Effector memory CD8-positive, alpha-beta T cell (primary cell): ENCODE data around the gene GNAI2.

Experiments
- ATAC-seq: fragments of 150-1000 bp; cut with Tn5 transposase; replicated peaks from 2 replicates; pipeline ENCODE4 v1.10.0; 2021; ENCODE audit warnings: mild to moderate bottlenecking, moderate library complexity
- DNase-seq, 3 experiments: peaks; one replicate each; pipeline ENCODE4 v3.0.0; 2021
- H3K27ac Mint-ChIP-seq, 2 donors: one replicate each; pipeline ENCODE4 v1.8.0; 2022; ENCODE audit warnings: mild to moderate bottlenecking in 2 of 2, mixed read lengths in 2 of 2, moderate library complexity in 2 of 2
- H3K27me3 Mint-ChIP-seq, 2 donors: one replicate each; pipeline ENCODE4 v1.8.0; 2022; ENCODE audit warnings: mixed read lengths in 2 of 2
- H3K36me3 Mint-ChIP-seq: one replicate; pipeline ENCODE4 v1.8.0; 2022; ENCODE audit warnings: mild to moderate bottlenecking, moderate library complexity, mixed read lengths; ENCODE audit not compliant: insufficient read depth
- H3K4me1 Mint-ChIP-seq, 2 donors: one replicate each; pipeline ENCODE4 v1.8.0; 2022; ENCODE audit warnings: low read depth in 2 of 2, mixed read lengths in 2 of 2
- H3K4me3 Mint-ChIP-seq, 2 donors: one replicate each; pipeline ENCODE4 v1.8.0; 2022; ENCODE audit warnings: mild to moderate bottlenecking in 2 of 2, mixed read lengths in 2 of 2, moderate library complexity in 2 of 2
- H3K9me3 Mint-ChIP-seq, 2 donors: one replicate each; pipeline ENCODE4 v1.8.0; 2022; ENCODE audit warnings: mixed read lengths in 2 of 2

GNAI2 gene

DNA sequence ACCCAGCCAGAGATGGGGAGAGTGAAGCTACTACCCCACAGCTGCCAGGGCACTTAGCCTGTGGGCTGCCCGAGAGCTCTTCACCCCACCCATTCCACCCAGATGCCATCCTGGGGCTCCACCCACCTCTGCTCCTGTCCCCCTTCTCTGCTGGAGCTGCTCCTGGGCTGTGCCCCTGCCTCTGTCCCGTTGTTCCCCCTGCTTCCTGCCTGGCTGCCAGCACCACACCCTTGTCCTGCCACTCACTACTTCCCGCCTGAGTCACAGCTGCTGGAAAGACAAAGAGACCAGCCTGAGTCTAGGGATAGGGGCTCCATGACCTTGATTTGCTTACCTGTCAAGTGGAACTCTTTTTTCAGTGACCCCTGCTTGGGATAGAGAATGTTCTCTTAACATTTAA lies 12.4 kb downstream of the GNAI2 start:
- Mint-ChIP-seq H3K4me1 (peaks cover 58 to 66% of the 10 kb centered on the region in 2 donors), H3K27me3 (no peaks in the 10 kb centered on the region), H3K4me3 (peak overlapping the region; percentile 29 to 48), H3K36me3 (peaks cover 58% of the 10 kb centered on the region), H3K9me3 (no peaks in the 10 kb centered on the region), H3K27ac (peak overlapping the region; percentile 90 to 94)
- DNase-seq (no peak), ATAC-seq (no peak)

DNA sequence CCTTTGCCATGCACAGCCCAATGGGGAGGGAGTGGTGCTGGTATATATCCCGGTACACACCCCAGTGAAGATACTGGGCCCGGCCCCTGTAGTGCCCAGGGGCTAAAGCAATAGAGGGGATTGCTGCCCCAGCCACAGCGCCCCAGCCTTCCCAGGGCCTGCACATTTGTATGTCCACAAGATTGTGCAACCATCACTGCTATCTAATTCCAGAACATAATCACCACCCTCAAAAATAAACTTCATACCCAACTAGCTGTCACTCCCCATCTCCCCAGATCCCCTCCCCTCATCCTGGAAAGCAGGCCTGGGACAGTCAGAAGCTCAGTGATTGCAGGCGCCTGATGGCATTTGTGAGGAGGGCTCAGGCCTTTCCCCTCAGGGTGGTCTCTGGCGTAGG lies 13.5 kb downstream of the GNAI2 start:
- H3K9me3 Mint-ChIP-seq = no peaks in the 10 kb centered on the region
- H3K27me3 Mint-ChIP-seq = no peaks in the 10 kb centered on the region
- ATAC-seq (no peak), DNase-seq (no peak)
- peaks cover 54 to 62% of the 10 kb centered on the region in 2 donors for H3K4me1 Mint-ChIP-seq
- no peak overlapping the region for H3K4me3 Mint-ChIP-seq
- peak overlapping the region; percentile 86 to 94 for H3K27ac Mint-ChIP-seq
- H3K36me3 Mint-ChIP-seq = peaks cover 58% of the 10 kb centered on the region

DNA sequence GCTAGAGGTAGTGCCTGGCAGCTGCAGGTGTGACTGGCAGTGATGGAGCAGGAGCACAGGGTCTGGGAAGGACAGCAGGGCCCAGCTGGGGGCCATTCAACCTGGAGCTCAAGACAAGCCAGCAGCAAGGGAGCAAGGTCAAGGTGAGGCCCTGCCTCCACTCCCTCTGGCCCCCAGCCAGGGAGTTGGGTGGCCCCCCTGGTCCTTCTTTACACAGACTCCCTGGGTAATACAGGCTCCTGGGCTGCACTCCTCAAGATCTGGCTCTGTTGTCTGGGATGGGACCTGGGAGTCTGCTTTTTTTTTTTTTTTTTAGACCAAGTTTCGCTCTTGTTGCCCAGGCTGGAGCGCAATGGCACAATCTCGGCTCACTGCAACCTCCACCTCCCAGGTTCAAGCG lies 14.5 kb downstream of the GNAI2 start:
- H3K27ac Mint-ChIP-seq = peak overlapping the region; percentile 86 to 94
- peaks cover 58% of the 10 kb centered on the region for H3K36me3 Mint-ChIP-seq
- DNase-seq = no peak
- peak overlapping the region; percentile 27 to 57 for H3K4me3 Mint-ChIP-seq
- peaks cover 44 to 56% of the 10 kb centered on the region in 2 donors for H3K4me1 Mint-ChIP-seq
- ATAC-seq = no peak
- no peaks in the 10 kb centered on the region for H3K27me3 Mint-ChIP-seq
- H3K9me3 Mint-ChIP-seq = no peaks in the 10 kb centered on the region

DNA sequence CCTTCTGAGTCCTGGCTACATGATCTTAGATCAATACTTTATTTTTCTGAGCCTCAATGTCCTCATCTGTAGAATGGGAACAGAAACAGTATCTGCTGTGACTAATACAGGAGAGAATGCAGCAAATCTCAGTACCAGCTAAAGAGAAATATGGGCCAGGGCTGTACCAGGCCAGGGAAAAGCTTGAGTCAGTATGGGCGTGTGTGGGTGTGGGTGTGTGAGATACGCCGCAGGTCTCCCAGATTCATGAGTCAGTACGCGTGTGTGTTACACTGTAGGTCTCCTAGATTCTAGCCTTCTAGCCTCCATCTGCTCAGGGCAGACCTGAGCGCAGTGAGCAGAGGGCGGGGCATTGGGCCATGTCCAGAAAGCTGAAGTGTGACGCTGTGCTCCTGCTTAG lies 15.2 kb downstream of the GNAI2 start:
- Mint-ChIP-seq H3K27ac (peak overlapping the region; percentile 86 to 94), H3K4me1 (peaks cover 39 to 49% of the 10 kb centered on the region in 2 donors), H3K36me3 (peaks cover 57% of the 10 kb centered on the region), H3K27me3 (no peaks in the 10 kb centered on the region), H3K9me3 (no peaks in the 10 kb centered on the region), H3K4me3 (peak overlapping the region in 1 of 2 donors; percentile 1)
- ATAC-seq = no peak
- no peak for DNase-seq

DNA sequence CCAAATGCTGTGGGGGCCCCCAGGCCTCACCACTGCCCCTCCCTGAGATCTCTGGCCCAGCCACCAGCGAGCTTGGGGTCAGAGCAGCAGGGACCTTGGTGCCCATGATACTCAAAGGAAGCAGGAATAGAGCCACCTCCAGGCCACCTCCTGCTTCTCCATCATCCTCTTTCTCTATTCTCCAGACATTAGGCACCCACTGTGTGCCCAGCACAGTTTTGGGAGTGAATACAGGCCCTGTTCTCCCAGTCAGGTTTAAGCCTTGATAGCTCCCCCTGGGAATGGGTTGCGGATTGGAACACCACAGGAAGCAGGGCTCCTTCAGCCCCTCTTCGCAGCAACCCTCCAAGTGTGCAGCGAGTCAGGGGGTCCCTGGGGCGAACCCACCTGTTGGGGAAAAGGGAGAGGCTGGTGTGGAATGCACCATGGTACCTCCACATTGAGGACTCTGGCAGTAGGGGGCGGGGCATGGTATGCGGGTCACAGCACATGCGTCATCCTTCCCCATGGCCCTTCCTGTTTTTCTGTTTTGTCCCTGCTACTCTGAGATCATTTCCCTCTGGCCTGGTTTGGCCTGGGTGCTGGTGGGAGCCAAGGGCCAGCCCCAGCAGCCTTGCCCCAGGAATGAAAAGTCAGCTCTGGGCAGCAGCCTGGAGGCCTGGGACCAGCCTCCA lies 18.7 kb downstream of the GNAI2 start:
- Mint-ChIP-seq H3K36me3 (peaks cover 74% of the 10 kb centered on the region), H3K27ac (peak overlapping the region in 1 of 2 donors; percentile 89), H3K9me3 (no peaks in the 10 kb centered on the region), H3K4me3 (no peak overlapping the region), H3K4me1 (peaks cover 23 to 32% of the 10 kb centered on the region in 2 donors), H3K27me3 (no peaks in the 10 kb centered on the region)
- DNase-seq = no peak
- ATAC-seq = no peak

DNA sequence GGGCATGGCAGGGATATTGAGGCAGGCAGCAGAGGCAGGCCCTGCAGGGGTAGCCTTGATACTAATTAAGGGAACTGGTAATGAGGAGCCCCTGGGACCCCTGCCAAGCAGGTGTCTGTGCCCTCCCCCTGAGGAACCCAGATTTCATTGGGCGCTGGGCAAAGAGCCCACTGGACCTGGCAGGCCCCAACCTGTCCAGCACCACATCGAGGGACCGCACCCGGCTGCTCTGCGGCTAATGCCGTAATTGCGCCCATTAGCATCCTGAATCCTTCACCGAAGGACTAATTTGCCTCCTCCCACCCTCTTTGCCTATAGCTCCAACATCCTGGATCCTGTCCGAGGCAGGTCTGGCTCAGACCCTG lies 19.2 kb downstream of the GNAI2 start:
- peaks cover 77% of the 10 kb centered on the region for H3K36me3 Mint-ChIP-seq
- DNase-seq = no peak

DNA sequence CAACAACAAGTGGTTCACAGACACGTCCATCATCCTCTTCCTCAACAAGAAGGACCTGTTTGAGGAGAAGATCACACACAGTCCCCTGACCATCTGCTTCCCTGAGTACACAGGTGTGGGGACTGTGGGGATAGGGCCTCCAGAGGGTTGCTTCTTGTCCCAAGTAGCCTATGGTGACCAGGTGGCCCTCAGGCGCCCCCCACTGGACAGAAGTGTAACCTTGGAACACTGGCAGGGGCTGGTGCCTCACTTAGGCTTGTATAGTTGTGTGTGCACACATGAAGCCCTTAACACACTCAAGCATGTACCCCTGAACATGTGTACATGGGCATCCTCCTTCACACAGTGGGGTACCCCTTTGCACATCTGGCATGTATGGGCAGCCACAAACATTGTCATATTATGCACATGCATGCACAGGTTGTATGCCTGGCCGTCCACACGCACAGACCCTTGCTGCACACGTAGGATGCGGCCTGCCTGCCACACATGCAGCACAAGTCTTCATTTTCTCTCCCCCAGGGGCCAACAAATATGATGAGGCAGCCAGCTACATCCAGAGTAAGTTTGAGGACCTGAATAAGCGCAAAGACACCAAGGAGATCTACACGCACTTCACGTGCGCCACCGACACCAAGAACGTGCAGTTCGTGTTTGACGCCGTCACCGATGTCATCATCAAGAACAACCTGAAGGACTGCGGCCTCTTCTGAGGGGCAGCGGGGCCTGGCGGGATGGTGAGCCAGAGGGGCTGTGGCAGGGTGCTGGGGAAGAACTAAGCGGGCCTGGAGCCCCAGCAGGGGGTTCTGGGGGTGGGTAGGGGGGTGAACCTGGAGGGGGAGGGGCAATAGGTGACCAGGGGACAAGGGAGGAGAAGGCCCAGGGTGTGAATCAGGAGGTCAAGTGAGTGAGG lies 21.2 kb downstream of the GNAI2 start:
- Mint-ChIP-seq H3K4me3 (peak overlapping the region in 1 of 2 donors; percentile 17), H3K4me1 (peaks cover 14% of the 10 kb centered on the region in 2 donors), H3K27me3 (no peaks in the 10 kb centered on the region), H3K9me3 (no peaks in the 10 kb centered on the region), H3K36me3 (peaks cover 78% of the 10 kb centered on the region), H3K27ac (peak overlapping the region; percentile 57 to 92)
- ATAC-seq (no peak), DNase-seq (no peak)

More for the DNA sequence above, 19.2 kb downstream of the GNAI2 start:
- no peaks in the 10 kb centered on the region for H3K27me3 Mint-ChIP-seq
- ATAC-seq = no peak
- peaks cover 23 to 28% of the 10 kb centered on the region in 2 donors for H3K4me1 Mint-ChIP-seq
- no peaks in the 10 kb centered on the region for H3K9me3 Mint-ChIP-seq
- H3K27ac Mint-ChIP-seq = peak overlapping the region in 1 of 2 donors; percentile 89
- no peak overlapping the region for H3K4me3 Mint-ChIP-seq

DNA sequence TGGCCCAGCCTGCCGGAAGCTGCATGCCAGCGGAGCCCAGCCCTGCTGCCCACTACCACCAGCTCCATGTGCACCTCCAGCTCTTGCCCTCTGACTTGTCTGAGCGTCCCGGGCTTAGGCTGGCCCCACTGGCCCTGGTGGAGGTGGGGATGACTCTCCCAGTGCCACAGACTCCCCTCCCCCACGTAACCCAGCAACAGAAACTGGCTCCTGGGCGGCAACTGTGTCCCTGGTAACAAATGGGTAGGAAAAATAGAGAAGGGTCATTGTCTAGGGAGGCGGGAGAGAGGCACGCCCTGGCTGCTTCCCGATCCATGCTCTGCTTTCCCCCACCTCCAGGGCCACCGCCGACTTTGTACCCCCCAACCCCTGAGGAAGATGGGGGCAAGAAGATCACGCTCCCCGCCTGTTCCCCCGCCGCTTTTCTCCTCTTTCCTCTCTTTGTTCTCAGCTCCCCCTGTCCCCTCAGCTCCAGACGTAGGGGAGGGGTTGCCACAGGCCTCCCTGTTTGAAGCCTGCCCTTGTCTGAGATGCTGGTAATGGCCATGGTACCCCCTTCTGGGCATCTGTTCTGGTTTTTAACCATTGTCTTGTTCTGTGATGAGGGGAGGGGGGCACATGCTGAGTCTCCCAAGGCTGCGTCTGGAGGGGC lies 22.2 kb downstream of the GNAI2 start:
- Mint-ChIP-seq H3K4me1 (peaks cover 13 to 14% of the 10 kb centered on the region in 2 donors), H3K36me3 (peaks cover 70% of the 10 kb centered on the region), H3K27ac (peak overlapping the region; percentile 38 to 92), H3K4me3 (peak overlapping the region; percentile 6 to 10), H3K27me3 (no peaks in the 10 kb centered on the region), H3K9me3 (no peaks in the 10 kb centered on the region)
- no peak for ATAC-seq
- DNase-seq = no peak

DNA sequence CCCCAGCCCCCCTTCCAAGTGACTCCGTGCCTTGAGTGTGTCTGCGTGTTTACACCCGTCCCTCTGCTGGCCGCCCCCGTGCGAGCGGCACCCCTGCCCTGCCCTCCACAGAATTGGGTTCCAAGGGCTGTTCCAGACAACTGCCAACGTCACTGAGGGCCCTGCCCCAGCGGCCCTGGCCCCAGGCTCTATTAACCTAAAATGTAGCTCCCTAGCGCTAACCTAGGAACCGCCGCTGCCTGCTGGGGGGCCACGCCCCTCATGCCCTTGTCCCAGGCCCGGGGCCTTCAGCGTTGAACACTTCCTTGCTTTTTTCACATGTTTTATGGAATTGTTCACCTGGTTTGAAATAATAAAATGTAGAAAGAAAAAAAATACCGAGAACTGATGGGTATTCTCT lies 23.0 kb downstream of the GNAI2 start:
- H3K9me3 Mint-ChIP-seq = no peaks in the 10 kb centered on the region
- H3K27ac Mint-ChIP-seq = peak overlapping the region; percentile 38 to 92
- ATAC-seq (no peak), DNase-seq (no peak)
- H3K4me3 Mint-ChIP-seq = peak overlapping the region; percentile 10 to 31
- peaks cover 7 to 8% of the 10 kb centered on the region in 2 donors for H3K4me1 Mint-ChIP-seq
- H3K36me3 Mint-ChIP-seq = peaks cover 68% of the 10 kb centered on the region
- H3K27me3 Mint-ChIP-seq = no peaks in the 10 kb centered on the region

DNA sequence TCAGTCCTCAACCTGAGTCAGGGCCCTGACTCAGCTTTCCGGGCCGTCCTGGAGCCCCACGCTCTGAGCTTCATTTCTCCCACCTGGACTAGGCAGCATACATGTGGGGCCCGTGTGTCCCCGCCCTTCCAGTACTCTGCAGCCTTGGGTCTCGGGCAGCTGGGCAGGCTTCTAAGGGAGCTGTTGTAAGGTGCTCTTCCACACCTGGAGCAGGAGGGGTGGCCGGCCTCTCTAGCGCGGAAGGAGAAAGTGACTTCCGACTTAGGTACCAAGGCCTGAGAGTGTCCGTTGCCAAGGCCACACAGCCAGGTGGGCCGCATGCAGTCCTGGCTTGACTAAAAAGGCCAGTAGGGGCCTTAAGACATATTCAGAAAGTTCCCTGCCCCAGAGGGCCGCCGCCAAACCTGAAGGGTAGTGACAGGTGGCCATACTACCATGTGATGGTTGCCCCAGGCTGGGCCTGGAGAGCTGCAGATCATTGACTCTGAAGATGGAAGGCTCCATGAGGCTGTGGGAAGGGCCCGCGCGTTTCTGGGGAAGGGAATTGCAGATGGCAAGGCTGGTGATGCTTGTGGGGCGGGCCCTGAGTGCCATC lies 23.5 kb downstream of the GNAI2 start:
- no peaks in the 10 kb centered on the region for H3K9me3 Mint-ChIP-seq
- H3K27me3 Mint-ChIP-seq = no peaks in the 10 kb centered on the region
- peaks cover 70% of the 10 kb centered on the region for H3K36me3 Mint-ChIP-seq
- H3K4me3 Mint-ChIP-seq = peak overlapping the region; percentile 62 to 74
- ATAC-seq = peak; percentile 21
- peaks cover 7 to 8% of the 10 kb centered on the region in 2 donors for H3K4me1 Mint-ChIP-seq
- no peak for DNase-seq
- H3K27ac Mint-ChIP-seq = peak overlapping the region; percentile 38 to 92

DNA sequence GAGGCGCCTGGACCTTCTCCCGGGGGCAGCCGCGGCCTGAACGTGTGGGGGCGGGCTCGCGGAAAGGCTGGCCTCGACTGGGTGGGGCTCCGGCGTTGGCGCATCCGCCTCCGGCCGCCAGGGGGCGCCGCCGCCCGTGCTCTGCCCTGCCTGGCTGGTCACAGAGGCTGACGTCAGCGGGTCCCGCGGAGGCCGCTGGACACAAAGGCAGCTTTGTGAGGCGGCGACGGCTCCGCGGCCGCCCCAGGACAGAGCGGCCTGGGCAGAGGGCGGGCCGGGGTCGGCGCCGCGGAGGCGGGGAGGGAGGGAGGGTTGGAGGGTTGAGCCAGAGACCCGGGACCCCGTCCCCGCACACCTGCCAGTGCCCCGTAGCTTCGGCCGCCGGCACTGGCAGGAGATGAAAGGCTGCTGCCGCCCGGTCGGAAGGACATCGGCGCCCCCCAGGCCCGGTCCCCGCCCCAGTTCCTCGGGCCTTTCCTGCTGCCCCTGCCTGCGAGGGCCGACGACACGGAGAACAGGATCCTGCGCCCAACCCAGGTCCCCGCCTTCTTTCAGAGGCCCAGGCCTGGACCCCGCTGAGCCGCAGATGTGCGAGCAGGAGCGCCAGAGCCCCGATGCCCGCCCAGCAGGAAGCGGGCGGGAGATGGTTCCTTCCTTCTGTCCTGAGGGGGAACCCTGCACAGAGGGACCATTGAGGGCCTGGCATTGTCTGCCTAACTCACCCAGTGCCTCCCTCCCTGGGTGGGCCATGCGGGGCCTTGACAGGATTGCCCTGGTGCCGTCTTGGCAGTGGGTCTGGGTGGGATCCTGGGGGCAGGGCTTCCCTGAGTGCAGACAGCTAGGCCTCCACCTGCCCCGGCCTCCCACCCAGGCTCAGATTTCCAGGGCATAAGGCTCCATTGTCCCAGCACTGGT lies 24.3 kb downstream of the GNAI2 start:
- no peaks in the 10 kb centered on the region for H3K9me3 Mint-ChIP-seq
- no peaks in the 10 kb centered on the region for H3K27me3 Mint-ChIP-seq
- DNase-seq (peak; percentile 77 to 88 (median 81)), ATAC-seq (peak; percentile 95)
- peak overlapping the region; percentile 38 to 92 for H3K27ac Mint-ChIP-seq
- H3K4me3 Mint-ChIP-seq = peak overlapping the region; percentile 62 to 74
- peaks cover 5 to 8% of the 10 kb centered on the region in 2 donors for H3K4me1 Mint-ChIP-seq
- H3K36me3 Mint-ChIP-seq = peaks cover 66% of the 10 kb centered on the region

DNA sequence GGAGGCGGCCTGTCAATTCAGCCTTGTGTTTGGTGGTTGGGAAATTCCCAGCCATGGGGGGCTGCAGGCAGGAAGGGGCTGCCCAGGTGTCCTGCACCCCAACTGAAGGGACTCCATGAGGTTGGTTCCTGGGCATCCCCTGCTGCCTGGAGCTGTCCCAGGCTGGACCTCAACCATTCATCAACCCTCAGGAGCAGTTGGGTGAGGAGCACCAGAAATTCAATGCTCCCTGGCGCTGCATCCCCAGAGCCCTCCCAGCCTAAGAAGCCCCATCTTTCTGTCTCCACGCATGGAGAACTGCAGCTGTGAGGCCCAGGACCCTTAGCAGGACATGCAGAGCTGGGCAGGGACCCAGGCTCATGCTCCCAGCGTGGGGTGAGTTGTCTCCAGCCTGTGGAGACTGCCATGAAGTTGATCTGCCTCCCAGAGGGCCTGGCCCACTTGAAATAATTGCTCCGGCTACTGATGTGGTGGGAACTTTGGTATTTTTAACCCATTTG lies 25.0 kb downstream of the GNAI2 start:
- peak overlapping the region; percentile 62 to 74 for H3K4me3 Mint-ChIP-seq
- peaks cover 7 to 8% of the 10 kb centered on the region in 2 donors for H3K4me1 Mint-ChIP-seq
- DNase-seq (no peak), ATAC-seq (no peak)
- peaks cover 62% of the 10 kb centered on the region for H3K36me3 Mint-ChIP-seq
- no peaks in the 10 kb centered on the region for H3K27me3 Mint-ChIP-seq
- H3K9me3 Mint-ChIP-seq = no peaks in the 10 kb centered on the region
- H3K27ac Mint-ChIP-seq = peak overlapping the region in 1 of 2 donors; percentile 92
